ENCODE results near the gene CEBPZ. TPM values are rescaled to one million over a fixed set of nuclear protein-coding genes. Genes with fewer than 3 reads are reported as not detected.

CEBPZ gene
- total RNA-seq (100 to 1,000 TPM in 1 of 2 experiments, 10 to 100 TPM in 1; 92.3 to 102 TPM), total RNA-seq (97.2 to 391 (median 165) reads per million in 172 experiments)
- 36.8 TPM for polyA plus RNA-seq (2013, experiment 1 of 2)
- 38.6 TPM for polyA plus RNA-seq (2013, experiment 2 of 2)

GRCh38 chr2:37231241-37232130 lies at the start of gene CEBPZ, which contains the start of gene NDUFAF7:
CEBPZ (minus strand) TSS chr2:37231596; CDS start chr2:37231567, 29 bp downstream.
NDUFAF7 (plus strand) TSS chr2:37231658; CDS start chr2:37231706, 48 bp downstream.
- no peaks in the 10 kb centered on the region for H3K9me3 ChIP-seq (ENCODE audit: control insufficient read depth in 1 of 2, insufficient read depth in 1 of 2, low read length in 2 of 2)
- peaks cover 48% of the 10 kb centered on the region for H3K36me3 Mint-ChIP-seq (ENCODE audit: low read depth)
- no peak for TF ChIP-seq CTCF (IDR thresholded peaks at IDR 0.05)
- H3K27ac ChIP-seq (ENCODE audit: low read depth in 1 of 2, low read length in 2 of 2): peak within 1 kb of the TSS; percentile 85
- peaks cover 38% of the 10 kb centered on the region for H3K4me1 Mint-ChIP-seq (ENCODE audit: low read depth)
- no peaks in the 10 kb centered on the region for H3K9me3 Mint-ChIP-seq
- H3K27me3 Mint-ChIP-seq: no peaks in the 10 kb centered on the region
- peak within 1 kb of the TSS; percentile 79 for H3K4me3 ChIP-seq (ENCODE audit: low read length)
- H3K27ac Mint-ChIP-seq: no peak within 1 kb of the TSS
- CTCF ChIA-PET: interaction anchor here (0.6 to 1.4 kb wide), 3 partner anchors 30 to 94 kb away, joined by 3 to 5 read pairs (median 4); no protein-coding TSS in a partner anchor
- H3K36me3 ChIP-seq (ENCODE audit: insufficient read depth, low read length): peaks cover 28% of the 10 kb centered on the region
- DNase-seq (peak; percentile 75 to 95 (median 83)), ATAC-seq (ENCODE audit: poor library complexity) (peak; percentile 88)
- POLR2A ChIA-PET: interaction anchor here (0.7 to 2.2 kb wide), 18 partner anchors 9 to 1520 kb away, joined by 3 to 26 read pairs (median 4); partner anchors contain the start of genes CEBPZOS, EIF2AK2, GPATCH11 and HEATR5B
- no peak within 1 kb of the TSS for H3K4me3 Mint-ChIP-seq
- intact Hi-C loops (cut with DNase I, micrococcal nuclease): loop anchor here (2.0 to 5.0 kb wide), 6 partner anchors 34 to 264 kb away; partner anchors contain the start of genes CEBPZOS (in 2 of the 2), GPATCH11 (in 1 of the 2), HEATR5B (in 1 of the 2) and PRKD3 (in 1 of the 2)
- no peaks in the 10 kb centered on the region for H3K27me3 ChIP-seq (ENCODE audit: control insufficient read depth in 1 of 2, insufficient read depth in 2 of 2, low read length in 2 of 2)
- H3K4me1 ChIP-seq (ENCODE audit: insufficient read depth, low read length): peaks cover 31% of the 10 kb centered on the region

- intact Hi-C loops (cut with DNase I, micrococcal nuclease): no loop called here
- no peaks in the 10 kb centered on the region for H3K27me3 Mint-ChIP-seq
- no peaks in the 10 kb centered on the region for H3K4me1 Mint-ChIP-seq (ENCODE audit: low read depth)
- no peak overlapping the region for H3K4me3 Mint-ChIP-seq
- Histone ChIP-seq H3K36me3 (ENCODE audit: insufficient read depth, low read length) (peaks cover 38% of the 10 kb centered on the region), H3K4me1 (ENCODE audit: insufficient read depth, low read length) (no peaks in the 10 kb centered on the region), H3K27me3 (ENCODE audit: control insufficient read depth in 1 of 2, insufficient read depth in 2 of 2, low read length in 2 of 2) (no peaks in the 10 kb centered on the region), H3K4me3 (ENCODE audit: low read length) (no peak overlapping the region), H3K27ac (ENCODE audit: low read depth in 1 of 2, low read length in 2 of 2) (no peak overlapping the region), H3K9me3 (ENCODE audit: control insufficient read depth in 1 of 2, insufficient read depth in 1 of 2, low read length in 2 of 2) (no peaks in the 10 kb centered on the region)
- ChIA-PET POLR2A (no interaction called here), CTCF (no interaction called here)
- no peaks in the 10 kb centered on the region for H3K9me3 Mint-ChIP-seq
- H3K36me3 Mint-ChIP-seq (ENCODE audit: low read depth): peaks cover 84% of the 10 kb centered on the region
- ATAC-seq (ENCODE audit: poor library complexity) (no peak), DNase-seq (no peak)
- H3K27ac Mint-ChIP-seq: no peak overlapping the region
- TF ChIP-seq CTCF (IDR thresholded peaks at IDR 0.05): no peak
Measured at GRCh38 chr2:37276291-37276690, 44.9 kb upstream of the CEBPZ start.

- Histone ChIP-seq H3K4me3 (ENCODE audit: low read length) (no peak overlapping the region), H3K27ac (ENCODE audit: low read depth in 1 of 2, low read length in 2 of 2) (no peak overlapping the region), H3K9me3 (ENCODE audit: control insufficient read depth in 1 of 2, insufficient read depth in 1 of 2, low read length in 2 of 2) (no peaks in the 10 kb centered on the region), H3K4me1 (ENCODE audit: insufficient read depth, low read length) (no peaks in the 10 kb centered on the region), H3K36me3 (ENCODE audit: insufficient read depth, low read length) (peaks cover 44% of the 10 kb centered on the region), H3K27me3 (ENCODE audit: control insufficient read depth in 1 of 2, insufficient read depth in 2 of 2, low read length in 2 of 2) (no peaks in the 10 kb centered on the region)
- H3K36me3 Mint-ChIP-seq (ENCODE audit: low read depth): peaks cover 81% of the 10 kb centered on the region
- ATAC-seq (ENCODE audit: poor library complexity) (no peak), DNase-seq (no peak)
- no peaks in the 10 kb centered on the region for H3K9me3 Mint-ChIP-seq
- no peaks in the 10 kb centered on the region for H3K27me3 Mint-ChIP-seq
- intact Hi-C loops (cut with DNase I, micrococcal nuclease): no loop called here
- H3K27ac Mint-ChIP-seq: no peak overlapping the region
- H3K4me1 Mint-ChIP-seq (ENCODE audit: low read depth): no peaks in the 10 kb centered on the region
- no peak overlapping the region for H3K4me3 Mint-ChIP-seq
- ChIA-PET POLR2A (no interaction called here), CTCF (no interaction called here)
- TF ChIP-seq CTCF (IDR thresholded peaks at IDR 0.05): no peak
Measured at GRCh38 chr2:37274359-37274965, 43.1 kb upstream of the CEBPZ start.
